ENCODE data around the gene RNF182. TPM values are rescaled to one million over a fixed set of nuclear protein-coding genes. Genes with fewer than 3 reads are reported as not detected.

The RNF182 gene
- total RNA-seq, 2 experiments from 2014 or later: not detected

DNA sequence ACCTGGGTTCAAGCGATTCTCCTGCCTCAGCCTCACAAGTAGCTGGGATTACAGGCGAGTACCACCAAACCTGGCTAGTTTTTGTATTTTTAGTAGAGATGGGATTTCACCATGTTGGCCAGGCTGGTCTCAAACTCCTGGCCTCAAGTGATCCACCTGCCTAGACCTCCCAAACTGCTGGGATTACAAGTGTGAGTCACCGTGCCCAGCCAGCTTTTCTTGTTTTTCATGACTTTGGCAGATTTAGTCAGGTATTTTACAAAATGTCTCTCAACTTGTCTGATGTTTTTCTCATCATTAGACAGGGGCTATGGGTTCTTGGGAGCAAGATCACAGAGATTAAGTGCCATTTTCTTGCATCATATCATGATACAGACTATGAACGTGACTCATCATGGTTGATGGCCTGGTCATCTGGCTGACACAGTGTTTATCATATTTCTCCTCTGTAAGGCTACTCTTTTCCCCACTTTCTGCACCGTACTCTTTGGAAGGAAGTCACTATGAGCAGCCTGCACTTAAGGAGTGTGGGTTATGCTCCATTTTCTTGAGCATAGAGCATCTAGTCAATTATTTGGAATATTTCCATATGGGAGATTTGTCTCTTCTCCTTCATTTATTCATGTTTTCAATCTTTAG, 67.8 kb downstream of the RNF182 start:
- H3K4me1 Mint-ChIP-seq (ENCODE audit: low read depth): no peaks in the 10 kb centered on the region
- no peak for ATAC-seq
- ChIA-PET CTCF (no interaction called here), POLR2A (no interaction called here)
- H3K27ac Mint-ChIP-seq: no peak overlapping the region
- no peak overlapping the region for H3K4me3 Mint-ChIP-seq
- intact Hi-C loops (cut with micrococcal nuclease): no loop called here
- TF ChIP-seq CTCF (IDR thresholded peaks at IDR 0.05): no peak
- DNase-seq: no peak
- no peaks in the 10 kb centered on the region for H3K9me3 Mint-ChIP-seq
- no peaks in the 10 kb centered on the region for H3K36me3 Mint-ChIP-seq (ENCODE audit: low read depth)
- peaks cover 19% of the 10 kb centered on the region for H3K27me3 Mint-ChIP-seq

GRCh38 chr6:13993416-13993815, 68.7 kb downstream of the RNF182 start:
- H3K27ac Mint-ChIP-seq: no peak overlapping the region
- H3K4me3 Mint-ChIP-seq: no peak overlapping the region
- intact Hi-C loops (cut with micrococcal nuclease): no loop called here
- ATAC-seq (no peak), DNase-seq (no peak)
- H3K36me3 Mint-ChIP-seq (ENCODE audit: low read depth): no peaks in the 10 kb centered on the region
- peaks cover 22% of the 10 kb centered on the region for H3K27me3 Mint-ChIP-seq
- ChIA-PET POLR2A (no interaction called here), CTCF (no interaction called here)
- H3K4me1 Mint-ChIP-seq (ENCODE audit: low read depth): no peaks in the 10 kb centered on the region
- no peak for TF ChIP-seq CTCF (IDR thresholded peaks at IDR 0.05)
- H3K9me3 Mint-ChIP-seq: no peaks in the 10 kb centered on the region

DNA sequence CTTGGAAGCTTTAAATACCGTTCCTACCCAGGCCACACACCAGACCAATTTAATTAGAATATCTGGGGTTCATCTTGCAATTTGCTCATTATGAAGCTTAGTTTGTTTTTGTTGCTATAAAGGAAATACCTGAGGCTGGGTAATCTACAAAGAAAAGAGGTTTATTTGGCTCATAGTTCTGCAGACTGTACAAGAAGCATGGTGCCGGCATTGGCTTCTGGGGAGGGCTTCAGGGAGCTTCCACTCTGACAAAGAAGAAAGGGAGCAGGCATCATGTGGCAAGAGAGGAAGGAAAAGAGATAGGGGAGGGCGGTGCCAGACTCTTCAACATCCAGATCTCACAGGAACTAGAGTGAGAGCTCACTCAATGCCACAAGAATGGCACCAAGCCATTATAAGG, 73.6 kb downstream of the RNF182 start:
- DNase-seq: no peak
- no peaks in the 10 kb centered on the region for H3K9me3 Mint-ChIP-seq
- intact Hi-C loops (cut with micrococcal nuclease): no loop called here
- POLR2A ChIA-PET: no interaction called here
- TF ChIP-seq CTCF (IDR thresholded peaks at IDR 0.05): no peak
- H3K27me3 Mint-ChIP-seq: peaks cover 24% of the 10 kb centered on the region
- no peak overlapping the region for H3K4me3 Mint-ChIP-seq
- H3K4me1 Mint-ChIP-seq (ENCODE audit: low read depth): no peaks in the 10 kb centered on the region
- no peak for ATAC-seq
- no peaks in the 10 kb centered on the region for H3K36me3 Mint-ChIP-seq (ENCODE audit: low read depth)
- no peak overlapping the region for H3K27ac Mint-ChIP-seq
- CTCF ChIA-PET: interaction anchor here (0.7 to 1.2 kb wide), 3 partner anchors 10 to 69 kb away, joined by 3 to 4 read pairs (median 3); no protein-coding TSS in a partner anchor

DNA sequence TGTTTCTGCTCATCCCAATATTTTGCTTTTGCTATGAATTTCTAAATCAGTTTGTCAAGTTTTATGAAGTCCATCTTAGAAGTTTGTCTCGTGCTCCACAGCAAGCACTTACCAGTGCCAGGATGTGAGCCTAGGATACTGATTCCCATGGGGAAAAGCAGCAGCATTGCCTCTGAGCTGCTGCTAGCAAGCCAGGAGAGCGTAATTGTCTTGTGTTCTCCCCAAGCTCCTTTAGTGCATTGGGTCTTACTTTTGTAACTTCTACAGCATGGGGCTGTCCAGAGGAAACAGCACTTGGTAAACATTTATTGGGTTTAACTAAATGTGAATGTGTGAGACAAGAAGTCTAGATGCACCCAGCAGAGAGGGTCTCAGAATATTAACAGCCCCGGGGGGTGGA, 76.1 kb downstream of the RNF182 start:
- DNase-seq (no peak), ATAC-seq (no peak)
- POLR2A ChIA-PET: no interaction called here
- intact Hi-C loops (cut with micrococcal nuclease): no loop called here
- H3K4me3 Mint-ChIP-seq: no peak overlapping the region
- no peak for TF ChIP-seq CTCF (IDR thresholded peaks at IDR 0.05)
- CTCF ChIA-PET: interaction anchor here (0.6 to 1.3 kb wide), 2 partner anchors 39 to 126 kb away, joined by 3 read pairs; no protein-coding TSS in a partner anchor
- no peak overlapping the region for H3K27ac Mint-ChIP-seq
- H3K27me3 Mint-ChIP-seq: peaks cover 13% of the 10 kb centered on the region
- no peaks in the 10 kb centered on the region for H3K4me1 Mint-ChIP-seq (ENCODE audit: low read depth)
- no peaks in the 10 kb centered on the region for H3K36me3 Mint-ChIP-seq (ENCODE audit: low read depth)
- no peaks in the 10 kb centered on the region for H3K9me3 Mint-ChIP-seq

- Mint-ChIP-seq H3K4me3 (no peak overlapping the region), H3K36me3 (ENCODE audit: low read depth) (no peaks in the 10 kb centered on the region), H3K27me3 (peaks cover 8% of the 10 kb centered on the region), H3K9me3 (no peaks in the 10 kb centered on the region), H3K27ac (no peak overlapping the region), H3K4me1 (ENCODE audit: low read depth) (no peaks in the 10 kb centered on the region)
- ChIA-PET CTCF (interaction anchor here (1.3 kb wide), 1 partner anchor 127 kb away, joined by 3 read pairs; no protein-coding TSS in a partner anchor), POLR2A (no interaction called here)
- ATAC-seq (no peak), DNase-seq (no peak)
- intact Hi-C loops (cut with micrococcal nuclease): no loop called here
- no peak for TF ChIP-seq CTCF (IDR thresholded peaks at IDR 0.05)
Observed at GRCh38 chr6:14001329-14002012, 76.7 kb downstream of the RNF182 start.
